Epithelial cell of esophagus (primary cell): ENCODE data around the gene TNIK.

Experiments used
- DNase-seq: peaks from one replicate; pipeline ENCODE4 v3.0.0; 2010; ENCODE audit warnings: low read depth
- H3K4me3 ChIP-seq: 2 replicates; pipeline ENCODE4 v1.5.1; 2011; ENCODE audit warnings: mild to moderate bottlenecking, low read length, control low read depth
- CTCF ChIP-seq: IDR thresholded peaks from 2 replicates; pipeline ENCODE4 v1.5.1; 2011; ENCODE audit warnings: low read depth, mild to moderate bottlenecking, low read length, control low read depth, inconsistent platforms; ENCODE audit not compliant: insufficient read depth; ENCODE audit errors: missing control alignments

Gene TNIK

GRCh38 chr3:171472552-171472951 lies 12.3 kb upstream of the TNIK start:
- no peak for TF ChIP-seq CTCF
- no peak overlapping the region for H3K4me3 ChIP-seq
- DNase-seq, result no peak

DNA sequence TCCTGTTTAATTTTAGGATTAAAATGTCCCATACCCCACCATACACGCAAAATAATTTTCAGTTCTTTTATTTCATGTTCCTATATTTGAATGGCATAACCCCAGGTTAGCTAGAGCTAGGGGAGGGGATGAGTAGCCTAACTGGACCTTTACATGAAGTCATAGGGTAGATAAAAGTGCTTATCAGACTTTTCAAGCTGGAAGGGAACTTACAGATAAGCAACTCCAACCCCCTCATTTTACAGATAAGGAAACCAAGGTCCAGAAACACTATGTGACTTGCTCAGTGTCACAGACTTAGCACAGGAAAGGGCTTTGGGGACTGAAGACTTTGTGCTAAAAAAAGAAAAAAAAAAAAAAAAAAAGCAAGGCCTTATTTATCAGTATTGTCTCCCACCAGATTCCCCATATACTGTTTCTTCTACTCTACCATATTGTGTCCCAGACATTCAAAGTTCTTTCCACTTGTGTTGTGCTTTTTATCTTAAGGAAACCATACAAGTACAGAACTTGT lies 10.6 kb upstream of the TNIK start:
- no peak for DNase-seq
- no peak overlapping the region for H3K4me3 ChIP-seq
- TF ChIP-seq CTCF, result no peak

DNA sequence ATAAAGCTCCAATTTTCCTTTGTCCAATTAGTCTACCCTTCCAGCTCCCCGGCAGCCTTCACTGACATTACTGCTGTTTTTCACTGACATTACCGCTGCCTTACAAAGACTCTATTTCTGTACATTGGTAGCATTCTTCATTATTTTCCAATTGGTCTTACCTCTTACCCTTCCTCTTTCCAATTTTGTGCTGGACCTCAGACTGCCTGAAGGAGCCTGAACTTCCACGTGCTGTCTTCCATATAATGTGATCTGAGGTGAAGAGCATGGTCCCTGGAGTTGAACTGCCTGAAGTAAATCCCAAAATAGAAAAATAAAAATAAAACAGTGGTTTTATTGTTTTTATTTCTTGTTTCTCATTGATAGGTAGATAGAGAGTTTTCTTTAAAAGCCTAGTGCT lies 9.2 kb upstream of the TNIK start:
- no peak overlapping the region for H3K4me3 ChIP-seq
- no peak for TF ChIP-seq CTCF
- DNase-seq, result no peak

DNA sequence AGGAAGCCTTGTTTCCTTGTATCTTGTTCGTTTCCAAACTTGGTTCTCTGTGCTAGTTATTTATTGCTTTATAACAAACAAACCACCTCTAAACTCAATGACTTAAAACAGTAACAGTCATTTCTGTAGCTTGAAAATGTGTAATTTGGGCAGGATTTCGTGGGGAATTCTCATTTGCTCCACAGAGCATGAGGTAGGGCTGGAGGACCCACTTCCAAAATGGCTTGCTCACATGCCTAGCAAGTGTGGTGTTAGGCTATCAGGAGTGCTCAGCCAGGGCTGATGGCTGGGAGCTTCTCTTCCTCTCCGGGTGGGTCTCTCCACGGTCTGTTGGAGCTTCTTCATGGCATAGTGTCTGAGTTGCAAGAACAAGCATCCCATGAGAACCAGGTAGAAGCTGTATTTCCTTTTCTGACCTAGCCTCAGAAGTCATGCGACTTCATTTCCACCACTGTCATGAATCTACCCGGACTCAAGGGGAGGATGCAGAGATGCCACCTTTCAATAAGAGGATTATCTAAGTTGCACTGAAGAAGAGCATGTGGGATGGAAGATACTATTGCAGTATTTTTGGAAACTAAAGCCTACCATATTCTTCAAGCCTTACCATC lies 8.2 kb upstream of the TNIK start:
- no peak overlapping the region for H3K4me3 ChIP-seq
- DNase-seq, result no peak
- no peak for TF ChIP-seq CTCF

GRCh38 chr3:171465763-171466162 lies 5.6 kb upstream of the TNIK start:
- TF ChIP-seq CTCF, result no peak
- no peak for DNase-seq
- no peak overlapping the region for H3K4me3 ChIP-seq

- no peak for TF ChIP-seq CTCF
- no peak overlapping the region for H3K4me3 ChIP-seq
- DNase-seq, result no peak
Observed at GRCh38 chr3:171464462-171464861, 4.3 kb upstream of the TNIK start.

DNA sequence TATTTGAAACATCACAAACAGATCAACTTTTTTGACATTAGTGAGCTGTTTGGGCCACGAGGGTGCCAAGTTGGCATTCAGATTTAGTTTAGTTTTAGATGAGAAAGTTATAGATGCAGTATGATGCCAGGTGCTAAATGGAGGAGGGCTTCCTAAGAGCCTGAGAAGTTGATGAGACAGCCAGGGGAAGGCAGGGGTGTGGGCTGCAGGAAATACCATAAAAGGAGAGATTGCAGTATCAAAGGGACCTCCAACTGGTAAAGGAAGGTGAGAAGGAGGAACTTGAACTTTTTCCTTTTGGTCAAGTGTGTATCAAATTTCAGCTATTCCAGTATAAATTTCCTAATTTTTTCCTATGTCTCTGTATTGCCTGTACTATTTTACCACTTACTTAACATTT lies 2.0 kb upstream of the TNIK start:
- no peak overlapping the region for H3K4me3 ChIP-seq
- no peak for TF ChIP-seq CTCF
- DNase-seq, result no peak
